B cell (primary cell): ENCODE data around the gene AGT. TPM values are rescaled to one million over a fixed set of nuclear protein-coding genes. Genes with fewer than 3 reads are reported as not detected.

ENCODE experiments used
- ATAC-seq: fragments of 200-7000 bp; cut with Tn5 transposase; one replicate; pipeline ENCODE4 v1.10.0; 2021; ENCODE audit warnings: low read depth, mild to moderate bottlenecking, moderate number of reproducible peaks, moderate library complexity
- CTCF ChIA-PET: fragments of 350-600 bp; sonication (Branson Sonifier 250); formaldehyde crosslinking; loops from one replicate; lab custom pipeline; 2021; ENCODE audit warnings: antibody characterized with exemption, inconsistent platforms; lab: Charles Lee
- POLR2A ChIA-PET: fragments of 350-600 bp; sonication (Branson Sonifier 250); formaldehyde crosslinking; loops from one replicate; lab custom pipeline; 2021; ENCODE audit warnings: antibody characterized with exemption; lab: Charles Lee
- DNase-seq: peaks from one replicate; pipeline ENCODE4 v3.0.0; 2013
- H2AFZ ChIP-seq: 2 replicates; pipeline ENCODE4 v1.6.1; 2012; ENCODE audit warnings: mild to moderate bottlenecking, low read depth, low read length; ENCODE audit not compliant: insufficient read depth, poor library complexity, severe bottlenecking
- H3K27ac ChIP-seq, 2 donors: 1 replicate in 1 of 2; 2 replicates in 1 of 2; pipeline ENCODE4 v1.5.1; 2012 to 2013; ENCODE audit warnings: low read length in 2 of 2, mild to moderate bottlenecking in 2 of 2, moderate library complexity in 1 of 2
- H3K27me3 ChIP-seq, 4 experiments: fragments of 200-600 bp in 1 of 4; sonication (generic) in 1 of 4; replicated peaks in 1 of 4; 1 replicate in 2 of 4; 2 replicates in 2 of 4; pipeline versions ENCODE4 v1.6.1 to v1.7.0; 2013 to 2016; ENCODE audit warnings: low read length in 3 of 4, mild to moderate bottlenecking in 2 of 4, mixed read lengths in 1 of 4, moderate library complexity in 1 of 4; ENCODE audit not compliant: insufficient read depth in 4 of 4, control insufficient read depth in 3 of 4; ENCODE audit errors: control extremely low read depth in 1 of 4
- H3K36me3 ChIP-seq, 2 experiments: replicated peaks in 1 of 2; 1 replicate in 1 of 2; 2 replicates in 1 of 2; pipeline versions ENCODE4 v1.6.1 to v1.7.1; 2013; ENCODE audit warnings: low read length in 1 of 2; ENCODE audit not compliant: insufficient read depth in 2 of 2, control insufficient read depth in 1 of 2; ENCODE audit errors: control extremely low read depth in 1 of 2, extremely low read depth in 1 of 2
- H3K4me1 ChIP-seq, 2 donors: fragments of 200-600 bp in 1 of 2; sonication (generic) in 1 of 2; 1 replicate in 1 of 2; 2 replicates in 1 of 2; pipeline versions ENCODE4 v1.5.1 to v1.6.1; 2013 to 2017; ENCODE audit warnings: low read length in 2 of 2; ENCODE audit not compliant: control insufficient read depth in 2 of 2, insufficient read depth in 2 of 2
- H3K4me2 ChIP-seq: replicated peaks from 2 replicates; pipeline ENCODE3; 2012; ENCODE audit warnings: mild to moderate bottlenecking, low read depth, low read length; ENCODE audit not compliant: poor library complexity, severe bottlenecking
- H3K4me3 ChIP-seq, 5 experiments: fragments of 200-600 bp in 1 of 5; sonication (generic) in 1 of 5; 1 replicate in 3 of 5; 2 replicates in 2 of 5; pipeline versions ENCODE4 v1.5.1 to v1.7.0; 2011 to 2016; ENCODE audit warnings: low read length in 4 of 5, mild to moderate bottlenecking in 4 of 5, low read depth in 2 of 5, control low read depth in 1 of 5, moderate library complexity in 1 of 5; ENCODE audit not compliant: insufficient read depth in 1 of 5; ENCODE audit errors: control extremely low read depth in 1 of 5, extremely low read depth in 1 of 5
- H3K79me2 ChIP-seq: fragments of 200-600 bp; sonication (generic); one replicate; pipeline ENCODE4 v1.6.0; 2016; ENCODE audit warnings: low read length; ENCODE audit not compliant: control insufficient read depth, insufficient read depth
- H3K9ac ChIP-seq: fragments of 200-600 bp; sonication (generic); 2 replicates; pipeline ENCODE4 v1.6.1; 2017; ENCODE audit warnings: mild to moderate bottlenecking, low read length, moderate library complexity
- H3K9me3 ChIP-seq, 3 donors: one replicate each; pipeline versions ENCODE4 v1.6.1 to v1.7.1; 2013; ENCODE audit warnings: low read length in 2 of 3; ENCODE audit not compliant: control insufficient read depth in 2 of 3, insufficient read depth in 1 of 3; ENCODE audit errors: control extremely low read depth in 1 of 3
- H4K20me1 ChIP-seq: 2 replicates; pipeline ENCODE4 v1.6.0; 2012; ENCODE audit warnings: mild to moderate bottlenecking, low read length; ENCODE audit not compliant: insufficient read depth, control insufficient read depth, poor library complexity, severe bottlenecking
- H3K27ac Mint-ChIP-seq: one replicate; pipeline ENCODE4 v1.8.0; 2021; ENCODE audit warnings: mixed read lengths
- H3K27me3 Mint-ChIP-seq: one replicate; pipeline ENCODE4 v1.8.0; 2021; ENCODE audit warnings: mixed read lengths
- H3K4me1 Mint-ChIP-seq: one replicate; pipeline ENCODE4 v1.8.0; 2021; ENCODE audit warnings: mixed read lengths
- H3K4me3 Mint-ChIP-seq: one replicate; pipeline ENCODE4 v1.8.0; 2021; ENCODE audit warnings: mixed read lengths
- H3K9me3 Mint-ChIP-seq: one replicate; pipeline ENCODE4 v1.8.0; 2022; ENCODE audit warnings: mixed read lengths; ENCODE audit not compliant: insufficient read depth
- EZH2 ChIP-seq: IDR thresholded peaks from 2 replicates; pipeline ENCODE4 v1.6.1; 2012; ENCODE audit warnings: borderline replicate concordance, low read depth, mild to moderate bottlenecking, moderate library complexity, low read length; ENCODE audit not compliant: insufficient read depth, poor library complexity, severe bottlenecking
- WGBS: methylation state at CpG from one replicate; pipeline ENCODE4 v1.1.5; 2013; ENCODE audit warnings: missing lambda C conversion rate; ENCODE audit not compliant: insufficient coverage; 5-methylcytosine and 5-hydroxymethylcytosine counted together
- intact Hi-C: fragments of 100-400 bp; cut with micrococcal nuclease; formaldehyde crosslinking; loops from one replicate; pipeline ENCODE4 v1.10.0; 2022
- polyA plus RNA-seq: library from polyadenylated mRNA; depleted of rRNA; stranded (reverse); fragments of >200 nt; gene quantifications from 2 replicates; pipeline ENCODE4 v1.2.3, GENCODE V29; 2012
- total RNA-seq, 2 donors: library from RNA; stranded (reverse); fragments of 120-200 nt in 1 of 2; gene quantifications; 1 replicate in 1 of 2; 2 replicates in 1 of 2; pipeline versions ENCODE4 v1.2.3 to v1.2.4, GENCODE V29; 2013 to 2022
- TF ChIP-seq, protein P1 (sequence below): fragments of 200-600 bp; IDR thresholded peaks from one replicate; pipeline ENCODE4 v1.8.0; 2022; ENCODE audit warnings: antibody characterized with exemption, mild to moderate bottlenecking

AGT gene
- total and polyA plus RNA-seq, 2 donors (not counting 1 experiment from before 2014, with no cell fraction given): not detected

DNA sequence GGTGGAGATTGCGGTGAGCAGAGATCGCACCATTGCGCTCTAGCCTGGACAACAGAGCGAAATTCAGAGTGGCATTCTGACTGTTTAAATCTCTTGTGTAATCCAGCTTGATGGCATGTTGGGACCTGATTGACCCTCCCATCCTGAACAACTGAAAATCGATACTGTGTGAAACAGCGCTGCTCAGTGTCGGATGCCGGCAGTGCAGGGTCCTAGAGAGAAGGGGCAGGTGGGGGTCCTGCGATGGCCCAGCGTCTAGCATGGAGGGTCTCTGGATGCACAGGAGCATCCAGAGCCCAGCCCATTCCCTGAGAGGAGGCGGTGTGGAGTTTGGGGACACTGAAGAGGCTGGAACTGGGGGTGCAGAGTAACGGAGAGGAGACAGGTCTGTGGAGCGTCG lies 15.8 kb downstream of the AGT start:
- Histone ChIP-seq H3K9ac (no peak overlapping the region), H4K20me1 (no peaks in the 10 kb centered on the region), H3K36me3 (peaks cover 4 to 12% of the 10 kb centered on the region in 2 experiments), H3K4me1 (no peaks in the 10 kb centered on the region), H3K4me2 (no peak overlapping the region), H3K79me2 (no peaks in the 10 kb centered on the region), H3K4me3 (no peak overlapping the region), H3K9me3 (no peaks in the 10 kb centered on the region), H2AFZ (no peak overlapping the region), H3K27ac (no peak overlapping the region), H3K27me3 (peaks cover 0 to 3% (median 0%) of the 10 kb centered on the region in 4 experiments)
- 94% methylated on average over 14 of the region's 14 CpGs for WGBS
- no peaks in the 10 kb centered on the region for H3K27me3 Mint-ChIP-seq
- ATAC-seq (no peak), DNase-seq (no peak)
- TF ChIP-seq, protein P1, sequence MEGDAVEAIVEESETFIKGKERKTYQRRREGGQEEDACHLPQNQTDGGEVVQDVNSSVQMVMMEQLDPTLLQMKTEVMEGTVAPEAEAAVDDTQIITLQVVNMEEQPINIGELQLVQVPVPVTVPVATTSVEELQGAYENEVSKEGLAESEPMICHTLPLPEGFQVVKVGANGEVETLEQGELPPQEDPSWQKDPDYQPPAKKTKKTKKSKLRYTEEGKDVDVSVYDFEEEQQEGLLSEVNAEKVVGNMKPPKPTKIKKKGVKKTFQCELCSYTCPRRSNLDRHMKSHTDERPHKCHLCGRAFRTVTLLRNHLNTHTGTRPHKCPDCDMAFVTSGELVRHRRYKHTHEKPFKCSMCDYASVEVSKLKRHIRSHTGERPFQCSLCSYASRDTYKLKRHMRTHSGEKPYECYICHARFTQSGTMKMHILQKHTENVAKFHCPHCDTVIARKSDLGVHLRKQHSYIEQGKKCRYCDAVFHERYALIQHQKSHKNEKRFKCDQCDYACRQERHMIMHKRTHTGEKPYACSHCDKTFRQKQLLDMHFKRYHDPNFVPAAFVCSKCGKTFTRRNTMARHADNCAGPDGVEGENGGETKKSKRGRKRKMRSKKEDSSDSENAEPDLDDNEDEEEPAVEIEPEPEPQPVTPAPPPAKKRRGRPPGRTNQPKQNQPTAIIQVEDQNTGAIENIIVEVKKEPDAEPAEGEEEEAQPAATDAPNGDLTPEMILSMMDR: no peak
- TF ChIP-seq EZH2: no peak
- no peaks in the 10 kb centered on the region for H3K9me3 Mint-ChIP-seq
- ChIA-PET POLR2A (no interaction called here), CTCF (no interaction called here)
- intact Hi-C loops: no loop called here
- H3K4me3 Mint-ChIP-seq: no peak overlapping the region
- H3K27ac Mint-ChIP-seq: no peak overlapping the region
- H3K4me1 Mint-ChIP-seq: no peaks in the 10 kb centered on the region

DNA sequence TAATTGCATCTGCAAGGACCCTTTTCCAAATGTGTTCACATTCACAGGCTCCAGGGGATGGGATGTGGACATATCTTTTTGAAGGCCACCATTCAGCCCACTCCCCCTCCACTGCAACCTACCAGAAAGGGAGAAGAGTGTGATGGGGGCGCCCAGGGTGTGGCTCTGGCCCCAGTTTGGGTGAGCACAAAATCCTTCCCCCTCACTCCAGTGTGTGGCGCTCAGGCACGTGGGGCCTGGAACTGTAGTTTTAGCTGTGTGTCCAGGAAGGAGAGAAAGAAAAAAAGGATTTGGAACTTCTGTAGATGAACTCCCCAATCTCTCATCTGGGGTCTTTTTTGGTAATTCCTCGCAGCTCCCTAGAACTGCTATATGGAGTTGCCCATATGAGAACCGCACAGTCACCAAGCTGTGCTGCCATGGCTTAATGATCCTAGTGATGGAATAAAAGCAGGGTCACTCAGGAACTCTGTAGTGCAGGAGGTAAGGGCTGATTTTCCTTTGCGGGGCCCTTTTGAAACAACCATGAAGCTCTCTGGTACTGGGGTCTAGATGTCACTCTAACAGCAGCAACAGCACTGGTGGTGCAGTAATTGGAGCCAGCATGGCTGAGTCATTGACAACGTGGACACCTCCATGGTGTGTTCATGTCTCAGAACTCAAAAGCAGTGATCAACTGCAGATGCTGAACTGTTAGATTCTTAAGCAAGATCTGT lies 17.0 kb downstream of the AGT start:
- TF ChIP-seq EZH2: no peak
- ChIA-PET POLR2A (interaction anchor here (0.6 kb wide), 1 partner anchor 375 kb away, joined by 4 read pairs; no protein-coding TSS in a partner anchor), CTCF (no interaction called here)
- Mint-ChIP-seq H3K9me3 (no peaks in the 10 kb centered on the region), H3K4me3 (no peak overlapping the region), H3K27me3 (no peaks in the 10 kb centered on the region), H3K4me1 (no peaks in the 10 kb centered on the region), H3K27ac (no peak overlapping the region)
- ATAC-seq (no peak), DNase-seq (no peak)
- no peaks in the 10 kb centered on the region for H3K79me2 ChIP-seq
- no peaks in the 10 kb centered on the region for H3K9me3 ChIP-seq
- no peak overlapping the region for H2AFZ ChIP-seq
- H4K20me1 ChIP-seq: no peaks in the 10 kb centered on the region
- H3K4me3 ChIP-seq: no peak overlapping the region
- H3K9ac ChIP-seq: no peak overlapping the region
- H3K4me1 ChIP-seq: no peaks in the 10 kb centered on the region
- H3K4me2 ChIP-seq: no peak overlapping the region
- no peak overlapping the region for H3K27ac ChIP-seq
- intact Hi-C loops: no loop called here
- H3K27me3 ChIP-seq: peaks cover 0 to 3% (median 0%) of the 10 kb centered on the region in 4 experiments
- peaks cover 5 to 24% of the 10 kb centered on the region in 2 experiments for H3K36me3 ChIP-seq
- 93% methylated on average over 3 of the region's 7 CpGs for WGBS
